ENCODE results near the gene ERI3.
A peak's percentile ranks its signal among the peaks of the same experiment; 100 is the strongest.

The ERI3 gene

DNA sequence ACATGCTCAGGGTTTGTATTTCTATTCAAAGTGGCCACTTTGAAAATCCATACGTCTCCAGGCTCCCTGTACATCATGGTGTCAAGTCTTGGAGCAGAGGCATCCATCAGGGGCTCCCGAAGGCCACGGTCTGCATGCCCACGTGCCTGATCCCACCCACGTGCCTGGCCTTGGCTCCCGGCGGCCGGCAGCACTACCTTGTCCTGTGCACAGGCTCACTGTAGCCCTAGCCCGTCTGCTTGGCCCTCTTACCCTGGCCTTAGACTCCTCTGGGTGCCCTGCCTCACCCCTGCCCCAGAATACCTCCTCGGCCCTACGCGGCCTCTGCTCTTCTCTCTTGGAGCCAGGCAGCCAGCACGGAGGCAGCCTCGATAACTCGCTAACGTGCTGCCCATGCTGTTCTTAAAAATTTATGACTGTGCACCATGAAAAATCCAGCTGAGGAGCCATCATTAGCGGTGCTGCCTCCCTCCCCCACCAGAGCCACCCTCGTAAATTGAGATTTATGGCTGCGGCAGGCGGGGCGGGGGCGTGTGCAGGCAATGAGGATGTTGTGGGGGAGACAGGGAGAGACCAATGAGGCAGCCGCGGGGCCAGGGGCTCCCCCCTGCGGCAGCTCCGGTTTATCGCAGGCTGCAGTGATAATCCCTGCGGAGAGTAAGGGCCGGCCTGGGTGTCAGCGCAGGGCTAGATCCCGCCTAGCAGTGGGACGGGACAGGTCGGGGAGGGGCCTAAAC lies 117.2 kb downstream of the ERI3 start:
- DNase-seq (ENCODE audit: low read depth in 3 of 3) = peak; percentile 12 to 38 (median 26)

DNA sequence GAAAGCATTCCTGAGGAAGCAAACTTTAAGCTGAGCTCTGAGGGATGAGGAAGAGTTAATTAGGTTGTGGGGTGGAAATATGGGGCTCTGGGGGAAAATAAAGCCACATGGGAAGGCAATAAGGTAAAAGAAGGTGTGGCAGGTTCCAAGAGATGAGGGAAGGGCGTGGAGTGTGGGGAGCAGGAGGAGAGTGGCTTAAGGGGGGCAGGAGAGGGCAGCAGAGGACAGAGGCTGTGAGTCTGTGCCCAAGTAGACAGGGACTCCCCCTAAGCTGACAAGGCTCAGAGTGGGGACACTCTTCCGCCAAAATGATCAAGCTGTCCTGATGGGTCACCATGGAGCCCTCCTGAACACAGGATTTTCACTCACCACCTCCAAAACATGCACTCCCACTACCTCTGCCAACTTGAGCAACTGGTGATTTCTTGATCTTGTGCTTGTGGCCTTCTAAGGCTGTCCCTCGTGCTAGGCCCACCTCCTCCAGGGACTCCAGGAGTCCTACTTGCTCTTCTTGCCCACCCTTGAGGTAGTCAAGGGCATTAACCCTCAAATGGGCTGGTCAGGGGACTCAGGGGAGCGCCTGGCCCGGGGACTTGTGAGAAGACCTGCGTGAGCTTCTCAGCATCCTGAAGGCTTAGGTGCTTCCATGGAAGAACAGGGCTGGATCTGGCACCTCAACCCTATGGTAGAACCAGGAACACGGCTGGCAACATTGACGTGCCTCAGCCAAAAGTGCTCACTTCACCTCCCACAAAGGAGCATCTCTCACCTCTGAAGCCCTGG lies 118.4 kb downstream of the ERI3 start:
- no peak for DNase-seq (ENCODE audit: low read depth in 3 of 3)

DNA sequence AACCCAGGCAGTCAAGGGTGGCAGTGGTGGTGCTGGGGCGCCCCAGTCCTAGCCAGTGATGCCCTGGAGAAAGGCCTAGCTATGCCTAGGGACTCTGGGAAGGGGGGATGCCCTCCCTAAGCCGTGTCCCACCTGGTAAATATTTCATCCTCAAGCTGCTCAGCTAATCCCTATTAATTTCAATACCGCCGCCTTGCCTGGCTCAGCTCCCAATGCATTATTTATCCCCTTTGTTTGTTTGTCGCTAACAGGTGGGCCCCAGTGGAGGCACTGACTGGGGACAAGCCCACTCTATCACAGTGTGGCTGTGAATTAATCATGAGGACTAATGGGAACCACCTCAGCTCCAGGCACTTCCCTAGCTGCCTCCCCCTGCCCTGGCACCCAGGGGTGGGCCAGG lies 119.2 kb downstream of the ERI3 start:
- no peak for DNase-seq (ENCODE audit: low read depth in 3 of 3)

DNA sequence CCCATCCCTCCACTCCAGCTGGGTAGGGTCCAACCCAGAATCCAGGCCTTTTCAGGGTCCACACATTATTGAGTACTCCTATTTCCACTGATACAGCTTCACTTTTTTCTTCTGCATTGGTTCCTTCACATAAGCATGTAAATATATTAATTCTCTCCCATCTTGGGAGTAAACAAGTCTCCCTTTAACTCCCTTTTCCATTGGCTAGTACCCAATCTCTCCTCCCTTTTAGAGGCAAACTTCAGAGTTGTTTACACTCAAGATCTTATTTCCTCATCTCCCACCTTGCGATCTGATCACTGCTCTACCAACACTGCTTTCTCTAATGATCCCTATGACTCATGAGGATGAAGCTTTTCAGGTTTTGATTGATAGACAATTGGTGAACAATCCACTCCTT lies 121.5 kb downstream of the ERI3 start:
- DNase-seq (ENCODE audit: low read depth in 3 of 3) = no peak

DNA sequence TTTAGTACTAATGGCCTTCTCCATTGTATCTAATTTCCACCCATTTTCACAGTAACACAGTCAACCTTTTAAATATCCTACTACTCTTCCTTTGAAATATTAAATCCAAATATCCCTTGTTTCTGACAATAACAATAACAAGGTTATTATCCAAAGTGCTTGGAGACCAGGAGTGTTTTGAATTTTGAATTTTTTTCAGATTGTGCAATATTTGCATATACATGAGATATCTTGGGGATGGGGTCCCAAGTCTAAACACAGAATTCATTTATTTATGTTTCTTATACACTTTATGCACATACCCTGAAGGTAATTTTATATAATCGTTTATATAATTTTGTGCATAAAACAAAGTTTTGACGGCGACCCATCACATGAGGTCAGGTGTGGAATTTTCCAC lies 124.3 kb downstream of the ERI3 start:
- no peak for DNase-seq (ENCODE audit: low read depth in 3 of 3)

DNA sequence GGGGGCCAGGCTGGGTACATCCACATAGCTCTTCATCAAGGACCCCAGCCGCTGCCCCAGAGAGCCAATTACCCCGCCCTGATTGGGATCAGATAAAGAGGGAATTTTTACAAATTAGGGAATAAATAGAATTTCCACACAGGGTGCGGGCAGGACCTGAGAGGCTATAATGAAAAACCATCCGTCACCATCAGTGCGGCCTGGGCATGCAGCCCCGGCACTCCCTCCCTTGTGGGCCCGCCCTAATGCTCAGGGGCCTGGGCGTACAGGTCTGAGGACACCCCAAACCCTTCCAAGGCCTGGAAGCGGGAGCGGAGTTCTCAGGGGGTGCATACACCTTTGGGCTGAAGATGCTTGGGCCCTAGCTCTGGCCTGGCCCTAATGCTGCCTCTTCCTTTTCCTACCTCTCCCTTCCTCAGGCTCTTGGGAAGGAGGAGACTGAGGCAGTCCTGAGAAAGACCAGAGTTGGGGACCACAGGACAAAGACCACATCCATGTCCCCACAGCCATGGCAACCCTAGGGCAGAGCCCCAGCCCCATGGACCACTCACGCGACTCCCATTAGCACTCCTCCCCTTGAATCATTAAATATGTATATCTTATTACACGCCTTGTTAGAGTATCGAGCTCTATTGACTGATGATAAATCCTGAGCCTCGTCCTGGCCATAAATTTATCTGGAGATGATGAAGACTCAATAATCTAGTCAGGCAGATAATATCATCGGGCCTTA lies 125.5 kb downstream of the ERI3 start:
- no peak for DNase-seq (ENCODE audit: low read depth in 3 of 3)

DNA sequence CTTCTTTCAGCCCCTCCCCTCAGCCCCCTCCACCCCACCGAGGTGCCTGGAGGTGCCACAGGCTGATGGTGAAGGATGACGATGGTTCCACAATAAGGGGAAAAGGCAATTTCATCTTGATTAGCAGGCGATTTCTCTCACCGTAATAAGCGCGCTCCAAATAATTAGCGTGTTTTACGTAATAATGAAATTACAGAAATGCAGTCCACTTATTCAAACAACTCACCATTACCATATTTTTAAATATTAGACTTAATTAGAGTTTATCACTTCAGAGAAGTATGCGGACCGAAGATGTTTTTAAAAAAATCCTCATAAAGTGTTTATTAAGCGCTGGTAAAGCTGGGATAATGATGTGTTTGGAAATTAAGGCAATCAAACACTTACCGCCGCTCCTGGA lies 126.8 kb downstream of the ERI3 start:
- no peak for DNase-seq (ENCODE audit: low read depth in 3 of 3)

DNA sequence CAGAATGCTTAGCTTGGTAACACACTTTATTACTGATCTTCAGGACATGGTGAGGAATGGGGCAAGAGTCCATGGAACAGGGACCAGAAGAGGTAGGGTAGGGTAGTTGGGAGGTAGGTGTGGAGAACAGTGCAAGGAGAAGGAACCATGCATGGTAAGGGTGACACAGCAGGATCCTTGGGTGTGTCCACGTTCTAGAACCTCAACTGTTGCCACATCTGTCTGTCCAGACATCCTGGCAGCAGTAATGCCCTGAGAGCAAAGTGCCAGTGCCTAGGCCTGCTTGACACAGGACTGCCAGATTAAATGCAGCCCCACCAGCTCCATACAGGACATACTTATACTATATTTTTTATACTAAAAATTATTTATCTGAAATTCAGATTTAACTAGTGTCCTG lies 127.8 kb downstream of the ERI3 start:
- DNase-seq (ENCODE audit: low read depth in 3 of 3) = no peak

DNA sequence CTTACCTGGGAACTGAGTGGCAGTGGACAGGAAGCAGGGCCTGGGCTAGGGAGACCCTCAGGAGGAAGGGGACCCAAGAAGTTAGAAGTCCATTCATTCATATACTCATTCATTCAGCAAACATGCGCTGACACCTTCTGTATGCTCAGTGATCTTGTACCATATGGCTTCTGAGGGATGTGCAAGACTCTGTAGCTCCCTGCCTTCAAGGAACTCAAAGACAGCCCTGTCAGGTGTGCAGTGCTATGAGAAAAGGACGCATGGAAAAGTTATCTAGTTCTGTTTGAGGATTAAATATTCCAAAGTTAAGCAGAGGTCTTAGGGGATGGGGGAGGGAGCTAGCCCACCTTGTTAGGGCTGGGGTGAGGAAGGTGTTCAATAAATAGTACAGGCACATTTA lies 129.3 kb downstream of the ERI3 start:
- no peak for DNase-seq (ENCODE audit: low read depth in 3 of 3)

DNA sequence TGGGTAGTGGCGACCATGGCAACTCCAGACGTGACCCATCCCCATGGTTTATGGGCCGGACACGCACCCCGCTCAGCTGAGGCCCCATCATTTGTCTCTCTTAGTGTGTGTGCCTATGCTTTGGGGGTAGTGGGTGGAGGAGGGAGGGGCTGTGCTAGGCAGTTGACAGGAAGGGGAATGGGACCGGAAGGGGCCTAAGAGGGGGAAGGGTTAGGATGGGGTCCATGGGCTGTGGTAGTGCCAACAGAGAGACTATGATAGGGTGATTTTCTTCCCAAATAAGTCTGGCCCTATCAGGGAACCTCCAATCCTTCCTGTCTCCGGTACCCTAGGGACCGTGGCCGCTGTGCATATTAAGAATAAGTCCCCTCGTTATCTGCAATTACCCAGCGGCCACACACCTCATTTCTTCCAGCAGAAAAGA lies 131.9 kb downstream of the ERI3 start:
- DNase-seq (ENCODE audit: low read depth in 3 of 3) = no peak

DNA sequence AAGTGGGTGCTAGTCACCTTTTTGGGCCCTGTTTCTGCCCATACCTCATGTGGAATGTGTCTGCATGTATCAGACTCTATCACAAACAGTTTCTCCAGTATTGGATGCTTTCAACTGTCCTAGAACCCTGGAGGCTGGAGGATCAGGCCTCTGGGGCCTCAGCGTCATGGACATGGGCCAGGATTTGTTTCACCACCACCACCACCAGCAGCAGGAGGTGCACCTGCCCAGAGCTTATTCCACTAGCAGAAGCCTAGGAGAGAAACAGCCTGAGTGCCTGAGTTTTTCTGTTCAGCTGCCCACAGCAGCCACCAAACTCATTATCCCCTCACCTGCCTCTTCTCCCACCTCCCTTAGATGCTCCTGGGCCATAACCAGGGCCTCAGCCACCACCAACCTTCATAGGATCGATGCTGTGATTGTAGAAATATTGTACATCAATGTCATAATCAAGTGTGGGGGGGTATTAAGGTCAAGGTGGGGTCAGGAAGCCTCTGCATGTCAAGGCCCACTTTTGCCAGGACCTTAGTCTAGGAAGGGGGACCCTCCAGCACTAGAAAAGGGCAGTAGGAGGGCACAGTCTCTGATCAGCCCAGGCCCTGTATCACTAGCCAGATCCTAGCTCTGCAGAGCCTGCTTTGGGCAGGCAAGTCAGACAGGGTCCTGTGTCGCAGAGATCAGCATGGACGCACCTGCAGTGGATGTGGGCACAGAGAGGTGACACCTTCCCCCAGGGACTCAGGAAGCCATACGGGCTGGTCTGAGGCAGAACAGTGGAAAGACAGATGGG lies 132.5 kb downstream of the ERI3 start:
- no peak for DNase-seq (ENCODE audit: low read depth in 3 of 3)

DNA sequence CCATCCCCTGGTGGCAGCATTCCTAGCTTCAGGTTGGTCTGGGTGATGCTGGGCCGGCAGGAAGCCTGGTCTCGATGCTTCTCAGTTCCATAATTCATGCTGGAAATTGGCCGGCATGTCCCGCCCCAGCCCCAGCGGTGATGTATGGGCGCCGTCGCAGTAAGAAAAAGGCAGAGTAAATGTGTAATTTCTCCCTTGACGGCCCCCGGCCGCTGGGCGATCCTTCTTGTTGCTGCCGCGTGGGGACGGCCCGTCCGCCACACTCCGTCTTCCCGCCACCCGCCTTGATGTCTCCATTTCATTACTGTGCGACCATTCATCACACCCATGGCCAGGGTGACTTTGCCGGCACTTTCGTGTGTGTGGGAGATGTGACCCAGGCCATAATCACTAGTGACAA lies 133.3 kb downstream of the ERI3 start:
- DNase-seq (ENCODE audit: low read depth in 3 of 3) = no peak

DNA sequence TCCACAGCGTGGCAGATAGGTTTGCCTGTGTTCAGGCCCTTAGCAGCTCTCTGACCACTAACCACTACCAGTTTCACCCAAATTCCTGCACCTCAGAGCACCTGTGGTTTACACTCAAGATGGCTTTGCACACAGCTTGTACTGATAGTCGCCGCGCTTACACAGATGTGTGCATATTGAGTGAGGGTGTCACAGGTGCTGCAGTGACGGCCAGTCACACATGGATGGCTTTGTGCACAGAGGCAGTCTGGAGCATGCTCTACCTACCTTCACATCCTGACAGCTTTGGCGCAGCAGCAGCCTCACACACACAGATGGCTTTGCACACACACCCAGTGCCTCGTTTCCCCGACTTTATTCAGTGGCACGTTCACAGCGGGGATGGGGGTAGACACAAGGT lies 134.3 kb downstream of the ERI3 start:
- DNase-seq (ENCODE audit: low read depth in 3 of 3) = no peak

DNA sequence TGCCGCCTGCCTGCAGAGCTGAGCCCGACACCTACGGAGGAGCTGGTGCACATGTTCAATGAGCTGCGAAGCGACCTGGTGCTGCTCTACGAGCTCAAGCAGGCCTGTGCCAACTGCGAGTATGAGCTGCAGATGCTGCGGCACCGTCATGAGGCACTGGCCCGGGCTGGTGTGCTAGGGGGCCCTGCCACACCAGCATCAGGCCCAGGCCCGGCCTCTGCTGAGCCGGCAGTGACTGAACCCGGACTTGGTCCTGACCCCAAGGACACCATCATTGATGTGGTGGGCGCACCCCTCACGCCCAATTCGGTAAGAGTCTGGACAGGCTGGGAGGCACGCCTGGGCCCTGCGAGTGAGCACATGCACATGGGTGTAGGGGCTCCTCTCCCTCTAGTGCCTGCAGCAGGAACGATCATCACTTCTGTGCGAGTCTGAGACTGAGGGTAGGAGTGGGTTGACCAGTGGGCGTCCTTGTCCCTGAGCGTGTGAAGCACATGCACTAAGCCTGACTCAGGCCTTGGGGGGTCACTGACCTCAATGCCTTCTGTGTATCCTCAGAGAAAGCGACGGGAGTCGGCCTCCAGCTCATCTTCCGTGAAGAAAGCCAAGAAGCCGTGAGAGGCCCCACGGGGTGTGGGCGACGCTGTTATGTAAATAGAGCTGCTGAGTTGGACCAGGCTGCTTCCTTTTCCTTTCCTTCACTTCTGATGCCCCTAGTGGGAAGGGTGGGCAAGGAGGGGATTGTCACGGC lies 134.9 kb downstream of the ERI3 start:
- DNase-seq (ENCODE audit: low read depth in 3 of 3) = no peak

DNA sequence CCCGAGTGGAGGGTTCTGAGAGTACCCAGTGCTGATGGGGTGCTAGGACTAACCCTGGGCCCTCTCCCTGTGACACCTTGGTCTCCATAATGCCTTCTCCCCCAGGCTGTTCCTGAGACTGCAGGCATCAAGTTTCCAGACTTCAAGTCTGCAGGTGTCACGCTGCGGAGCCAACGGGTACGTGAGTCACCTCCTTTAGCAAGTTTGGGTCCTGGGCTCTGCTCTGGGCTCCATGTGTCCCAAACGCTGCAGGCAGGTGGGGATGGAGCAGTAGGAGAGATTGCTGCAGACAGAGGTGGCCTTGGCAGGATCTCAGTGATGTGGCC lies 135.8 kb downstream of the ERI3 start:
- DNase-seq (ENCODE audit: low read depth in 3 of 3) = no peak

DNA sequence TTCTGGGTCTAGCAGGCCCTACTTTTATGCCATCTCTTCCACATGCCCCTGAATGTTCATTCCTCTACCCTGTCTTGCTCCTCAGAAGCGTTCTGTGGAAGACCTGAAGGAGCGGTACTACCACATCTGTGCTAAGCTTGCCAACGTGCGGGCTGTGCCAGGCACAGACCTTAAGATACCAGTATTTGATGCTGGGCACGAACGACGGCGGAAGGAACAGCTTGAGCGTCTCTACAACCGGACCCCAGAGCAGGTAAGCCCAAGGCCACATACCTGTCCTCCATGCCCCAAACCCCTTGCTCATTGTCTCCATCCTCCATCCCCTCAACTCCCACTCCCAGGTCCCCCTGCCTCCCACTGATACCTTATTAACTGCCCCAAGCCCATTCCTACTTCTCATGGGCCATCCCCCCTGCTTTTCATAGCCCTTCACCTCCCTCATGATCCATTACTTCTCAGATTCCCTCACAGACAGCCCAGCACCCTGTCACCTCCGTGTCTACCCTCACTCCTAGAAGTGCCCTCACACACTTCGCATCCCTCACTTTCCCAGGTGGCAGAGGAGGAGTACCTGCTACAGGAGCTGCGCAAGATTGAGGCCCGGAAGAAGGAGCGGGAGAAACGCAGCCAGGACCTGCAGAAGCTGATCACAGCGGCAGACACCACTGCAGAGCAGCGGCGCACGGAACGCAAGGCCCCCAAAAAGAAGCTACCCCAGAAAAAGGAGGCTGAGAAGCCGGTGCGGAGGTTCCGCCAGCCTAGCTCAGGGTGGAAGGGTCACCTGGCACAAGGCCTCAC lies 136.4 kb downstream of the ERI3 start:
- DNase-seq (ENCODE audit: low read depth in 3 of 3) = no peak

DNA sequence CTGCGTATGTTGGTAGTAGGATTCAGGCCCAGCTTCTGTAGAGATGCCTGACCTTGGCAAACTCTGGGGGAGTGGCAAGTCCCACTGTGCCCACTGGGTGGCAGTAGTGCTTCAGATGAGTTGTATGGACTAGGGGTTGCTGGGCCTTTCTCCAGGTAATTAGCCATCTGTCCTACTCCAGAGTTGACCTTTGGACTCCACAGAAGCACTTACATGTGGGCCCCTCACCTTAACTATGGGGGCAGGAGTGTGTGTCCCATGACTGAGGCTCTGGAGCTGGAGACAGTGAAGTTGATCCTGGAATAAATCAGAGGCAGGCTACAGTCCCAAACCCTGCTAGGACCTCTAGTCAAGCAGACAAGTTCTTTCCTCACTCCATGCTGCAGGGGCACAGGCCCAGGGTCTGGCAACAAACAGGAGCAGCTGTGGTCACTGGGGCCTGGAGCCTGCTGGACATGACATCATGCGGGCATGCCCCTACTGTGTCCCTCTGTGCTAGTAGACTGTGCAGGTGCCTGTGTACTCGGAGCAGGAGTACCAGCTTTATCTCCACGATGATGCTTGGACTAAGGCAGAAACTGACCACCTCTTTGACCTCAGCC lies 137.1 kb downstream of the ERI3 start:
- DNase-seq (ENCODE audit: low read depth in 3 of 3) = peak; percentile 60 to 66 (median 60)

DNA sequence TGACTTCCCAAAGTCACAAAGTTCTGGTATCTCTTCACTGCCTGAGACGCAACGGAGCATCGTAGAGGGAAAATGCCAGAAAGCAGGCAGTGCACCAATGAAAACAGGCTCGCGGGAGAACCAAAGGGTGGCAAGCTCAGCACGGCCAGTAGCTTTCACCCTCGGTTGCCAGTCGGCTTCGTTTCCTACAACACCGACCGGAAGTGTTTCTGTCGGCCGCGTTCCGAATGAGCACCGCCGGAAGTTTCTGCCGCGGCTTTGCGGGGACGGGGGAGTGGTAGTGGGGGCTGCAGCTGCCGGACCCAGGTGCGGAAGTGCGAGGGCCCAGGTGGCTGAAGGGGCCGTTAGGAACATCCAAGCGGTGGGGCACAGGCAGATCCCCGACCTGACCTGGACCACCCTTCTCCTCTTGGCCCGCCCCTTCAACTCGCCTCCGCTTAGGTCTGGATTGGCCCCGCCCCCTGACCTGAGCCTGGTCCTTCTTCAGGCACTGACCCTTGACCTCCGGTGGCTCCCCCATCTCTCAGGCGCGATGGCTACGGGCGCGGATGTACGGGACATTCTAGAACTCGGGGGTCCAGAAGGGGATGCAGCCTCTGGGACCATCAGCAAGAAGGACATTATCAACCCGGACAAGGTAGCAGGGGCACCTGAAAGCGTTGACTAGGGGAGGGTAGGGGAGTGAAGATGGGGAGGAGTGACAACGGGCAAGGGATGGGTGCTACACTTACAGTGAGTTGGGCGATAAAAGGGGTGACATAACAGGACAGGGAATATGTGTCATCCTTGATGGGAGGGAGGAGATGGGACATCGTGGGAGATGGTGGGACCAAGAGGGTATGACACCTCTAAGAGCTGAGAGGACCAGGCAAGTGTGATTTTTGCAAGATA lies 141.6 kb downstream of the ERI3 start, which contains the start of gene DMAP1:
Gene DMAP1 (plus strand): TSS at position 250 of the 891 bp plus-strand sequence. CDS start 283 bp downstream, at position 533.
- DNase-seq (ENCODE audit: low read depth in 3 of 3) = peak; percentile 74 to 77 (median 75)

Measured in stimulated activated CD4-positive, alpha-beta T cell treated with anti-CD3 and anti-CD28 coated beads, TNF-alpha, amount 100 ng/mL, for 48 hours (primary cell).